HepG2 (cell line): ENCODE data around the gene CKB. TPM values are rescaled to one million over a fixed set of nuclear protein-coding genes. Genes with fewer than 3 reads are reported as not detected.
A peak's percentile ranks its signal among the peaks of the same experiment; 100 is the strongest.

ENCODE experiments used
- ATAD3A ChIP-seq: sonication (generic); formaldehyde crosslinking; IDR thresholded peaks from 2 replicates; pipeline ENCODE4 v1.4.0; 2020; ENCODE audit warnings: missing genetic modification reagents
- DNMT1 ChIP-seq: sonication (generic); formaldehyde crosslinking; IDR thresholded peaks from 2 replicates; pipeline ENCODE4 v1.5.1; 2020; ENCODE audit warnings: mild to moderate bottlenecking, missing genetic modification reagents
- FOXP1 ChIP-seq, 2 experiments: fragments of 450-650 bp in 1 of 2; IDR thresholded peaks; 2 replicates each; pipeline ENCODE4 v1.6.1; 2017 to 2018; ENCODE audit warnings: antibody characterized with exemption in 1 of 2
- GATA4 ChIP-seq: sonication (generic); IDR thresholded peaks from 2 replicates; pipeline ENCODE4 v1.6.1; 2016; ENCODE audit warnings: antibody characterized with exemption, low read depth, borderline replicate concordance
- MAFG ChIP-seq: sonication (generic); formaldehyde crosslinking; IDR thresholded peaks from 2 replicates; pipeline ENCODE4 v1.5.1; 2020; ENCODE audit warnings: mild to moderate bottlenecking, missing genetic modification reagents
- MXD4 ChIP-seq: IDR thresholded peaks from 2 replicates; pipeline ENCODE4 v1.6.1; 2016; ENCODE audit warnings: mild to moderate bottlenecking, missing biosample characterization, missing genetic modification reagents
- MYC ChIP-seq: sonication (generic); formaldehyde crosslinking; IDR thresholded peaks from 2 replicates; pipeline ENCODE4 v1.9.0; 2021; ENCODE audit warnings: missing genetic modification reagents, borderline replicate concordance
- NCOR1 ChIP-seq: fragments of 200-600 bp; sonication (generic); IDR thresholded peaks from 2 replicates; pipeline ENCODE4 v1.7.0; 2017; ENCODE audit warnings: antibody characterized with exemption, low read length, borderline replicate concordance
- SIX4 ChIP-seq: sonication (generic); formaldehyde crosslinking; IDR thresholded peaks from 2 replicates; pipeline ENCODE4 v1.4.0; 2020; ENCODE audit warnings: missing genetic modification reagents
- SRY ChIP-seq: sonication (generic); formaldehyde crosslinking; IDR thresholded peaks from 2 replicates; pipeline ENCODE4 v1.8.0; 2022; ENCODE audit warnings: mild to moderate bottlenecking, missing genetic modification reagents
- TRIM22 ChIP-seq: fragments of 450-650 bp; IDR thresholded peaks from 2 replicates; pipeline ENCODE4 v1.6.1; 2017
- ZMYM2 ChIP-seq: sonication (generic); formaldehyde crosslinking; IDR thresholded peaks from 2 replicates; pipeline ENCODE4 v1.8.0; 2022; ENCODE audit warnings: mild to moderate bottlenecking, missing genetic modification reagents
- ZNF383 ChIP-seq: sonication (generic); formaldehyde crosslinking; IDR thresholded peaks from 2 replicates; pipeline ENCODE4 v1.4.0; 2020; ENCODE audit warnings: missing genetic modification reagents, mild to moderate bottlenecking, borderline replicate concordance
- ZNF484 ChIP-seq: sonication (generic); formaldehyde crosslinking; IDR thresholded peaks from 2 replicates; pipeline ENCODE4 v1.5.1; 2020; ENCODE audit warnings: mild to moderate bottlenecking, low read depth, missing genetic modification reagents, borderline replicate concordance
- ZNF703 ChIP-seq: sonication (generic); formaldehyde crosslinking; IDR thresholded peaks from 2 replicates; pipeline ENCODE4 v1.5.1; 2020; ENCODE audit warnings: missing genetic modification reagents, mild to moderate bottlenecking, moderate library complexity, borderline replicate concordance
- ZNF766 ChIP-seq: sonication (generic); formaldehyde crosslinking; IDR thresholded peaks from 2 replicates; pipeline ENCODE4 v1.5.0; 2020; ENCODE audit warnings: missing genetic modification reagents, borderline replicate concordance
- polyA plus RNA-seq, 8 experiments: library from polyadenylated mRNA; depleted of rRNA in 3 of 8; stranded (reverse) in 7 of 8; unstranded in 1 of 8; fragments of >200 nt; fragmentation: Illumina TruSeq in 4 of 8; extraction: Trizol in 4 of 8; gene quantifications; 2 replicates each; pipeline versions ENCODE4 v1.2.1 to v1.2.3, GENCODE V29; 2011 to 2016; ENCODE audit warnings: low read depth in 4 of 8, missing spikeins in 1 of 8, mixed read lengths in 1 of 8; ENCODE audit not compliant: insufficient read depth in 1 of 8
- total RNA-seq, 5 experiments: library from RNA; depleted of rRNA; stranded (reverse); fragments of >200 nt; fragmentation: Illumina TruSeq; extraction: Trizol; gene quantifications; 2 replicates each; pipeline ENCODE4 v1.2.3, GENCODE V29; 2016; ENCODE audit warnings: low read depth in 1 of 5
- TF ChIP-seq, protein P1 (sequence below): sonication (generic); formaldehyde crosslinking; IDR thresholded peaks from 2 replicates; pipeline ENCODE4 v1.8.0; 2022; ENCODE audit warnings: mild to moderate bottlenecking, missing genetic modification reagents, borderline replicate concordance
- TF ChIP-seq, protein P2 (sequence below): sonication (generic); formaldehyde crosslinking; IDR thresholded peaks from 2 replicates; pipeline ENCODE4 v1.5.0; 2020; ENCODE audit warnings: mild to moderate bottlenecking, missing genetic modification reagents, moderate library complexity
- TF ChIP-seq, protein P3 (sequence below): sonication (generic); formaldehyde crosslinking; IDR thresholded peaks from 2 replicates; pipeline ENCODE4 v1.5.1; 2020; ENCODE audit warnings: mild to moderate bottlenecking, missing genetic modification reagents, borderline replicate concordance
- TF ChIP-seq, protein P4 (sequence below): sonication (generic); formaldehyde crosslinking; IDR thresholded peaks from 2 replicates; pipeline ENCODE4 v1.4.0; 2020; ENCODE audit warnings: missing genetic modification reagents

The CKB gene
- total and polyA plus RNA-seq, 2 of the 13 experiments (the other 11 are each of a cell fraction or from before 2014, with no cell fraction given) = 82.3 to 217 TPM

DNA sequence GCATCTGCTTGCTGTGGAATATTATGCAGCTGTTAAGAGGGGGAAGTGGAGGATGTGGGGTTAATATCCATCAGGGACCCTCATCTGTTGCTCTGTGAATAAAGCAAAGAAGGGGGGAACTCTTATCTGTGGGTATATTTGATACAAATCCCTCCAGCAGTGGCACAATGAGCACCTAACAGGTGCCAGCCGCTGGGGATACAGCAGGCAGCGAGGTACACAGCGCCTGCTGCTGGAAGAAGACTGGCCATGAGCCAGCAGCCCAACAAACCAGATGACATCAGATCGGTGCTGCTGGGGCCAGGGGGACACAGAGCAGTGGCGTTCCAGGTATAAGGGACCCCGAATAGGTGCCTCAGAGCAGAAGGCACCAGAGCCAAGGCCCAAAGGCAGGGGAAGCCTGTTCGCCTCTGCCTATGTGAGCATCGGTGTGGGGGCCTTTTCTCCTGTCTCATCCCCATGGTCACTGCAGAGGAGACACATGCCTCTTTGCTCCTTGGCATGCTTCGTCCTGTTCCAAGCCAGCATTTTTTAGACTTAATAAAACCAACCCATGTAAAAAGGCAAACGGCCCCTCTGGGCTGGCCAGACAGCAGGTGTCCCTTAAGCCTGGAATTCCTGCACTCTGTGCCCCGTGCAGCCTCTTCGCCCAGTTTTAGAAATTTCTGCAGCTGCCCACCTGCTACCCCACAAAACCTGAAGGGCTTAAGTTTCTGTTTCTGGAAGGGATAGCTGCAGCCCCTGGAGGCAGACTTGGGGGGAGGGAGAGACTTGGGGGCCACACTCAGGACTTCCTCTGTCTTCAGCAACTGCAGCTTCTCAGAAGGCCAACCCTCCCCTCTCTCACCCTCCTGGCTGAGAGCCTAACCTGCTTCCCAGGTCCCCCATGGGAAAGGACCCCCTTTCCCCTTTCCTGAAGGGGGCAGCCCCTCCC is 1.6 kb upstream of the CKB start (continued):
- TF ChIP-seq, protein P1, sequence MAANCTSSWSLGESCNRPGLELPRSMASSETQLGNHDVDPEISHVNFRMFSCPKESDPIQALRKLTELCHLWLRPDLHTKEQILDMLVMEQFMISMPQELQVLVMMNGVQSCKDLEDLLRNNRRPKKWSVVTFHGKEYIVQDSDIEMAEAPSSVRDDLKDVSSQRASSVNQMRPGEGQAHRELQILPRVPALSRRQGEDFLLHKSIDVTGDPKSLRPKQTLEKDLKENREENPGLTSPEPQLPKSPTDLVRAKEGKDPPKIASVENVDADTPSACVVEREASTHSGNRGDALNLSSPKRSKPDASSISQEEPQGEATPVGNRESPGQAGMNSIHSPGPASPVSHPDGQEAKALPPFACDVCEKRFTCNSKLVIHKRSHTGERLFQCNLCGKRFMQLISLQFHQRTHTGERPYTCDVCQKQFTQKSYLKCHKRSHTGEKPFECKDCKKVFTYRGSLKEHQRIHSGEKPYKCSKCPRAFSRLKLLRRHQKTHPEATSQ (CRISPR knock-in tag) = no peak
- TF ChIP-seq TRIM22 (no peak), ZNF703 (CRISPR knock-in tag) (no peak), ZNF383 (no peak), ZMYM2 (CRISPR knock-in tag) (0 out of 2 replicates have a peak, but pooled peaks have one; percentile 58), NCOR1 (no peak), MAFG (CRISPR knock-in tag) (no peak), ATAD3A (CRISPR knock-in tag) (no peak), SRY (CRISPR knock-in tag) (no peak), MXD4 (CRISPR knock-in tag) (no peak), MYC (no peak), DNMT1 (no peak), ZNF484 (no peak), FOXP1 (IDR thresholded peaks at IDR 0.05) (no peak), FOXP1 (CRISPR knock-in tag; IDR thresholded peaks at IDR 0.05) (no peak), SIX4 (CRISPR knock-in tag) (no peak), ZNF766 (0 out of 2 replicates have a peak, but pooled peaks have one; percentile 33), GATA4 (no peak)
- TF ChIP-seq, protein P2, sequence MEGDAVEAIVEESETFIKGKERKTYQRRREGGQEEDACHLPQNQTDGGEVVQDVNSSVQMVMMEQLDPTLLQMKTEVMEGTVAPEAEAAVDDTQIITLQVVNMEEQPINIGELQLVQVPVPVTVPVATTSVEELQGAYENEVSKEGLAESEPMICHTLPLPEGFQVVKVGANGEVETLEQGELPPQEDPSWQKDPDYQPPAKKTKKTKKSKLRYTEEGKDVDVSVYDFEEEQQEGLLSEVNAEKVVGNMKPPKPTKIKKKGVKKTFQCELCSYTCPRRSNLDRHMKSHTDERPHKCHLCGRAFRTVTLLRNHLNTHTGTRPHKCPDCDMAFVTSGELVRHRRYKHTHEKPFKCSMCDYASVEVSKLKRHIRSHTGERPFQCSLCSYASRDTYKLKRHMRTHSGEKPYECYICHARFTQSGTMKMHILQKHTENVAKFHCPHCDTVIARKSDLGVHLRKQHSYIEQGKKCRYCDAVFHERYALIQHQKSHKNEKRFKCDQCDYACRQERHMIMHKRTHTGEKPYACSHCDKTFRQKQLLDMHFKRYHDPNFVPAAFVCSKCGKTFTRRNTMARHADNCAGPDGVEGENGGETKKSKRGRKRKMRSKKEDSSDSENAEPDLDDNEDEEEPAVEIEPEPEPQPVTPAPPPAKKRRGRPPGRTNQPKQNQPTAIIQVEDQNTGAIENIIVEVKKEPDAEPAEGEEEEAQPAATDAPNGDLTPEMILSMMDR (CRISPR knock-in tag) = peak; percentile 50
- TF ChIP-seq, protein P3, sequence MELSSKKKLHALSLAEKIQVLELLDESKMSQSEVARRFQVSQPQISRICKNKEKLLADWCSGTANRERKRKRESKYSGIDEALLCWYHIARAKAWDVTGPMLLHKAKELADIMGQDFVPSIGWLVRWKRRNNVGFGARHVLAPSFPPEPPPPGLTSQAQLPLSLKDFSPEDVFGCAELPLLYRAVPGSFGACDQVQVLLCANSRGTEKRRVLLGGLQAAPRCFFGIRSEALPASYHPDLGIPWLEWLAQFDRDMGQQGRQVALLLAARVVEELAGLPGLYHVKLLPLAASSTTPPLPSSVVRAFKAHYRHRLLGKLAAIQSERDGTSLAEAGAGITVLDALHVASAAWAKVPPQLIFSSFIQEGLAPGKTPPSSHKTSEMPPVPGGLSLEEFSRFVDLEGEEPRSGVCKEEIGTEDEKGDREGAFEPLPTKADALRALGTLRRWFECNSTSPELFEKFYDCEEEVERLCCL (CRISPR knock-in tag) = no peak
- TF ChIP-seq, protein P4, sequence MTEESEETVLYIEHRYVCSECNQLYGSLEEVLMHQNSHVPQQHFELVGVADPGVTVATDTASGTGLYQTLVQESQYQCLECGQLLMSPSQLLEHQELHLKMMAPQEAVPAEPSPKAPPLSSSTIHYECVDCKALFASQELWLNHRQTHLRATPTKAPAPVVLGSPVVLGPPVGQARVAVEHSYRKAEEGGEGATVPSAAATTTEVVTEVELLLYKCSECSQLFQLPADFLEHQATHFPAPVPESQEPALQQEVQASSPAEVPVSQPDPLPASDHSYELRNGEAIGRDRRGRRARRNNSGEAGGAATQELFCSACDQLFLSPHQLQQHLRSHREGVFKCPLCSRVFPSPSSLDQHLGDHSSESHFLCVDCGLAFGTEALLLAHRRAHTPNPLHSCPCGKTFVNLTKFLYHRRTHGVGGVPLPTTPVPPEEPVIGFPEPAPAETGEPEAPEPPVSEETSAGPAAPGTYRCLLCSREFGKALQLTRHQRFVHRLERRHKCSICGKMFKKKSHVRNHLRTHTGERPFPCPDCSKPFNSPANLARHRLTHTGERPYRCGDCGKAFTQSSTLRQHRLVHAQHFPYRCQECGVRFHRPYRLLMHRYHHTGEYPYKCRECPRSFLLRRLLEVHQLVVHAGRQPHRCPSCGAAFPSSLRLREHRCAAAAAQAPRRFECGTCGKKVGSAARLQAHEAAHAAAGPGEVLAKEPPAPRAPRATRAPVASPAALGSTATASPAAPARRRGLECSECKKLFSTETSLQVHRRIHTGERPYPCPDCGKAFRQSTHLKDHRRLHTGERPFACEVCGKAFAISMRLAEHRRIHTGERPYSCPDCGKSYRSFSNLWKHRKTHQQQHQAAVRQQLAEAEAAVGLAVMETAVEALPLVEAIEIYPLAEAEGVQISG (CRISPR knock-in tag) = no peak
